Fibroblast of lung (primary cell): ENCODE data around the gene CDKAL1.

Experiments used
- CTCF ChIP-seq, 2 donors: IDR thresholded peaks in 1 of 2; conservative IDR thresholded peaks in 1 of 2; 1 replicate in 1 of 2; 2 replicates in 1 of 2; pipeline ENCODE4 v1.5.1; 2011 to 2012; ENCODE audit warnings: low read length in 2 of 2, control low read depth in 1 of 2, inconsistent platforms in 1 of 2, low read depth in 1 of 2, mild to moderate bottlenecking in 1 of 2
- EZH2 ChIP-seq: IDR thresholded peaks from 2 replicates; pipeline ENCODE4 v1.5.1; 2012; ENCODE audit warnings: low read length, control low read depth, mild to moderate bottlenecking; ENCODE audit errors: missing control alignments

GRCh38 chr6:21219856-21220255 is 685.6 kb downstream of the CDKAL1 start:
- TF ChIP-seq CTCF (conservative IDR thresholded peaks at IDR 0.05 in 1 of 2, IDR thresholded peaks at IDR 0.05 in 1 of 2; ENCODE audit: low read depth in 1 of 2, low read length in 2 of 2) (no peak), EZH2 (no peak)
